KMS-11 (cell line): ENCODE measurements around the gene STARD13.

ENCODE experiments used
- H2AFZ ChIP-seq: fragments of 200-600 bp; sonication (generic); 2 replicates; pipeline ENCODE4 v1.6.1; 2016; ENCODE audit warnings: antibody characterized with exemption, mixed run types, low read depth
- H3K27ac ChIP-seq: fragments of 200-600 bp; sonication (generic); 2 replicates; pipeline ENCODE4 v1.6.1; 2016; ENCODE audit warnings: mild to moderate bottlenecking, mixed run types
- H3K27me3 ChIP-seq: fragments of 200-600 bp; sonication (generic); 2 replicates; pipeline ENCODE4 v1.6.1; 2017; ENCODE audit warnings: mild to moderate bottlenecking, low read depth, mixed run types, moderate library complexity; ENCODE audit not compliant: insufficient read depth
- H3K36me3 ChIP-seq: fragments of 200-600 bp; sonication (generic); 2 replicates; pipeline ENCODE4 v1.6.1; 2017; ENCODE audit warnings: mild to moderate bottlenecking, mixed run types; ENCODE audit not compliant: insufficient read depth
- H3K4me1 ChIP-seq: fragments of 200-600 bp; sonication (generic); 2 replicates; pipeline ENCODE4 v1.6.1; 2016; ENCODE audit warnings: mild to moderate bottlenecking, low read depth, mixed run types; ENCODE audit not compliant: poor library complexity, severe bottlenecking
- H3K4me2 ChIP-seq: fragments of 200-600 bp; sonication (generic); 2 replicates; pipeline ENCODE4 v1.7.0; 2016; ENCODE audit warnings: mild to moderate bottlenecking, mixed run types
- H3K4me3 ChIP-seq: fragments of 200-600 bp; sonication (generic); IDR thresholded peaks from 2 replicates; pipeline ENCODE4 v1.6.1; 2017; ENCODE audit warnings: low read depth, low read length, mixed read lengths; ENCODE audit not compliant: insufficient read depth
- H3K79me2 ChIP-seq: fragments of 200-600 bp; sonication (generic); 2 replicates; pipeline ENCODE4 v1.6.1; 2016; ENCODE audit warnings: low read depth, mixed run types; ENCODE audit not compliant: insufficient read depth
- H3K9ac ChIP-seq: fragments of 200-600 bp; sonication (generic); 2 replicates; pipeline ENCODE4 v1.6.1; 2016; ENCODE audit warnings: mild to moderate bottlenecking, mixed run types
- H4K20me1 ChIP-seq: fragments of 200-600 bp; sonication (generic); 2 replicates; pipeline ENCODE4 v1.6.1; 2016; ENCODE audit warnings: mild to moderate bottlenecking, mixed run types; ENCODE audit not compliant: insufficient read depth
- CTCF ChIP-seq: fragments of 200-600 bp; sonication (generic); conservative IDR thresholded peaks from 2 replicates; pipeline ENCODE4 v1.6.1; 2017; ENCODE audit warnings: low read depth, mild to moderate bottlenecking, antibody characterized with exemption, low read length, moderate library complexity, mixed read lengths

The STARD13 gene

GRCh38 chr13:33307843-33308242, 22.3 kb upstream of the STARD13 start:
- no peak overlapping the region for H3K27ac ChIP-seq
- no peak overlapping the region for H3K4me2 ChIP-seq
- H3K4me1 ChIP-seq, result no peaks in the 10 kb centered on the region
- no peak overlapping the region for H3K4me3 ChIP-seq
- no peak overlapping the region for H2AFZ ChIP-seq
- no peaks in the 10 kb centered on the region for H4K20me1 ChIP-seq
- H3K27me3 ChIP-seq, result no peaks in the 10 kb centered on the region
- H3K9ac ChIP-seq, result no peak overlapping the region
- H3K36me3 ChIP-seq, result no peaks in the 10 kb centered on the region
- no peaks in the 10 kb centered on the region for H3K79me2 ChIP-seq
- TF ChIP-seq CTCF, result no peak

- H3K79me2 ChIP-seq, result no peaks in the 10 kb centered on the region
- H4K20me1 ChIP-seq, result no peaks in the 10 kb centered on the region
- H3K4me1 ChIP-seq, result no peaks in the 10 kb centered on the region
- no peak overlapping the region for H3K9ac ChIP-seq
- H3K27ac ChIP-seq, result no peak overlapping the region
- H3K4me2 ChIP-seq, result no peak overlapping the region
- H2AFZ ChIP-seq, result no peak overlapping the region
- no peak for TF ChIP-seq CTCF
- no peak overlapping the region for H3K4me3 ChIP-seq
- H3K36me3 ChIP-seq, result no peaks in the 10 kb centered on the region
- H3K27me3 ChIP-seq, result no peaks in the 10 kb centered on the region
Observed at GRCh38 chr13:33303855-33304597, 18.5 kb upstream of the STARD13 start.

GRCh38 chr13:33299626-33300025, 14.1 kb upstream of the STARD13 start:
- Histone ChIP-seq H3K9ac (no peak overlapping the region), H3K4me3 (no peak overlapping the region), H3K79me2 (no peaks in the 10 kb centered on the region), H2AFZ (no peak overlapping the region), H3K4me1 (no peaks in the 10 kb centered on the region), H3K27me3 (no peaks in the 10 kb centered on the region), H3K36me3 (no peaks in the 10 kb centered on the region), H4K20me1 (no peaks in the 10 kb centered on the region), H3K4me2 (no peak overlapping the region), H3K27ac (no peak overlapping the region)
- no peak for TF ChIP-seq CTCF

- Histone ChIP-seq H3K79me2 (no peaks in the 10 kb centered on the region), H3K27ac (no peak overlapping the region), H2AFZ (no peak overlapping the region), H3K4me2 (no peak overlapping the region), H4K20me1 (no peaks in the 10 kb centered on the region), H3K4me3 (no peak overlapping the region), H3K27me3 (no peaks in the 10 kb centered on the region), H3K9ac (no peak overlapping the region), H3K36me3 (no peaks in the 10 kb centered on the region), H3K4me1 (peaks cover 5% of the 10 kb centered on the region)
- TF ChIP-seq CTCF, result no peak
Observed at GRCh38 chr13:33296793-33297425, 11.4 kb upstream of the STARD13 start.
